ENCODE results near the gene LRRN3. TPM values are rescaled to one million over a fixed set of nuclear protein-coding genes. Genes with fewer than 3 reads are reported as not detected.

The LRRN3 gene
- total and polyA plus RNA-seq, 2 of the 4 experiments (the other 2 are of a cell fraction) = 6.9 to 15.2 TPM

- Histone ChIP-seq H4K8ac (ENCODE audit: low read depth in 2 of 2, low read length in 2 of 2) (no peak overlapping the region), H3K18ac (ENCODE audit: low read depth, low read length) (no peak overlapping the region), H3K9ac (ENCODE audit: low read depth, low read length) (no peak overlapping the region), H4K20me1 (ENCODE audit: insufficient read depth, low read length) (no peaks in the 10 kb centered on the region), H3K79me1 (ENCODE audit: low read depth in 1 of 2, low read length in 2 of 2) (no peaks in the 10 kb centered on the region; a peak in 1 of 4 replicates), H2AK5ac (ENCODE audit: low read depth, low read length) (no peak overlapping the region), H3K27ac (ENCODE audit: insufficient read depth, low read length) (no peak overlapping the region), H2BK20ac (ENCODE audit: low read depth, low read length) (no peak overlapping the region), H3K14ac (replicated peaks; ENCODE audit: low read depth, low read length) (no peak overlapping the region), H3K36me3 (ENCODE audit: control insufficient read depth, insufficient read depth, low read length) (no peaks in the 10 kb centered on the region), H3K9me1 (ENCODE audit: insufficient read depth, low read length) (no peaks in the 10 kb centered on the region), H2BK5ac (ENCODE audit: low read depth, low read length, poor library complexity, severe bottlenecking) (peak overlapping the region; percentile 55), H3K4me3 (ENCODE audit: insufficient read depth, low read depth, low read length) (no peak overlapping the region), H3K4me2 (ENCODE audit: low read depth, low read length) (peak overlapping the region; percentile 3; the same call in 1 of the 2 replicates), H2AK9ac (replicated peaks; ENCODE audit: low read depth, low read length, poor library complexity) (no peak overlapping the region), H3K4ac (ENCODE audit: low read depth, low read length) (no peak overlapping the region), H3K9me3 (ENCODE audit: control insufficient read depth, insufficient read depth, low read length) (no peaks in the 10 kb centered on the region), H2AFZ (replicated peaks; ENCODE audit: low read length, poor library complexity) (no peak overlapping the region), H3K27me3 (ENCODE audit: control insufficient read depth, insufficient read depth, low read length) (no peaks in the 10 kb centered on the region), H4K5ac (ENCODE audit: low read depth, low read length) (no peak overlapping the region), H3K56ac (ENCODE audit: extremely low read depth, insufficient read depth, low read length) (no peak overlapping the region), H2BK15ac (ENCODE audit: low read depth, low read length) (no peak overlapping the region), H3K4me1 (ENCODE audit: control insufficient read depth, insufficient read depth, low read length) (peaks cover 2% of the 10 kb centered on the region), H2BK120ac (ENCODE audit: low read depth, low read length) (peak overlapping the region; percentile 12; the same call in 1 of the 2 replicates), H4K91ac (ENCODE audit: insufficient read depth, low read depth, low read length) (no peak overlapping the region), H3K23ac (ENCODE audit: low read depth, low read length) (no peak overlapping the region)
- DNase-seq (no peak), ATAC-seq (ENCODE audit: low read depth) (no peak)
- ChIA-PET CTCF (no interaction called here), POLR2A (ENCODE audit: unreplicated experiment) (no interaction called here)
- intact Hi-C loops (cut with micrococcal nuclease) (no loop called here), in situ Hi-C loops (cut with MboI; ENCODE audit: low sequenced_read_pairs) (no loop called here), dilution Hi-C loops (cut with HindIII; ENCODE audit: low sequenced_read_pairs, unreplicated experiment) (no loop called here)
- BruUV-seq (replicated peaks) = no TSS peak
- TF ChIP-seq CEBPB (IDR thresholded peaks at IDR 0.05; ENCODE audit: low read depth, low read length) (no peak), MAFK (IDR thresholded peaks at IDR 0.05; ENCODE audit: low read depth, low read length) (no peak), MXI1 (IDR thresholded peaks at IDR 0.05; ENCODE audit: borderline replicate concordance, low read depth, low read length) (no peak), MAZ (IDR thresholded peaks at IDR 0.05; ENCODE audit: borderline replicate concordance, low read depth, low read length) (no peak), NFE2L2 (IDR thresholded peaks at IDR 0.05; ENCODE audit: low read depth, low read length) (no peak), BHLHE40 (IDR thresholded peaks at IDR 0.05; ENCODE audit: low read depth, low read length) (no peak)
Measured at GRCh38 chr7:111138586-111138985, 47.7 kb downstream of the LRRN3 start.
